ENCODE measurements around the gene RAVER1. TPM values are rescaled to one million over a fixed set of nuclear protein-coding genes. Genes with fewer than 3 reads are reported as not detected.

RAVER1 gene
- total and polyA plus RNA-seq, 9 of the 15 experiments (the other 6 are each of a cell fraction or from before 2014, with no cell fraction given) = 0.06 to 113 (median 7.0) TPM

- TF ChIP-seq NR4A1 (CRISPR knock-in tag; IDR thresholded peaks at IDR 0.05) (no peak), NR4A1 (tag; IDR thresholded peaks at IDR 0.05) (no peak; the same call in 1 of the 2 replicates), CREM (IDR thresholded peaks at IDR 0.05; ENCODE audit: low read depth) (peak; percentile 46), ZC3H11A (IDR thresholded peaks at IDR 0.05; ENCODE audit: low read depth, low read length) (no peak), SAFB2 (IDR thresholded peaks at IDR 0.05; ENCODE audit: borderline replicate concordance, low read depth, low read length, severe bottlenecking) (no peak), ZNF740 (CRISPR knock-in tag; IDR thresholded peaks at IDR 0.05) (peak; percentile 92), ZNF740 (tag; IDR thresholded peaks at IDR 0.05) (0 out of 4 replicates have a peak, but pooled peaks of 1 of the 2 experiments have one; percentile 54), PYGO2 (tag; IDR thresholded peaks at IDR 0.05) (no peak), ZNF384 (IDR thresholded peaks at IDR 0.05; ENCODE audit: low read depth, low read length) (no peak), ZBTB43 (CRISPR knock-in tag; IDR thresholded peaks at IDR 0.05) (no peak), HOXB6 (CRISPR knock-in tag; IDR thresholded peaks at IDR 0.05; ENCODE audit: borderline replicate concordance) (no peak), PRMT5 (CRISPR knock-in tag; IDR thresholded peaks at IDR 0.05) (no peak), CREBBP (IDR thresholded peaks at IDR 0.05; ENCODE audit: low read depth, low read length) (no peak), ZNF668 (CRISPR knock-in tag; IDR thresholded peaks at IDR 0.05) (no peak), KLF10 (CRISPR knock-in tag; IDR thresholded peaks at IDR 0.05) (no peak), ZNF184 (CRISPR knock-in tag; IDR thresholded peaks at IDR 0.05) (no peak), ZNF41 (CRISPR knock-in tag; conservative IDR thresholded peaks at IDR 0.05) (no peak), TAF7 (tag; IDR thresholded peaks at IDR 0.05) (no peak), CREB5 (CRISPR knock-in tag; IDR thresholded peaks at IDR 0.05) (no peak), PPARD (CRISPR knock-in tag; IDR thresholded peaks at IDR 0.05) (no peak)
These were observed 33.5 kb downstream of the RAVER1 start (continued) for GRCh38 chr19:10299545-10300458.

Data from K562 (cell line).